SK-N-MC (cell line): ENCODE results near the gene RGS19.

ENCODE experiments used
- EZH2 ChIP-seq: fragments of 200-600 bp; sonication (generic); IDR thresholded peaks from one replicate; pipeline ENCODE4 v1.6.1; 2017; ENCODE audit warnings: antibody characterized with exemption
- POLR2AphosphoS5 ChIP-seq: IDR thresholded peaks from 2 replicates; pipeline ENCODE4 v1.6.1; 2012; ENCODE audit warnings: mild to moderate bottlenecking, low read depth, low read length, borderline replicate concordance

DNA sequence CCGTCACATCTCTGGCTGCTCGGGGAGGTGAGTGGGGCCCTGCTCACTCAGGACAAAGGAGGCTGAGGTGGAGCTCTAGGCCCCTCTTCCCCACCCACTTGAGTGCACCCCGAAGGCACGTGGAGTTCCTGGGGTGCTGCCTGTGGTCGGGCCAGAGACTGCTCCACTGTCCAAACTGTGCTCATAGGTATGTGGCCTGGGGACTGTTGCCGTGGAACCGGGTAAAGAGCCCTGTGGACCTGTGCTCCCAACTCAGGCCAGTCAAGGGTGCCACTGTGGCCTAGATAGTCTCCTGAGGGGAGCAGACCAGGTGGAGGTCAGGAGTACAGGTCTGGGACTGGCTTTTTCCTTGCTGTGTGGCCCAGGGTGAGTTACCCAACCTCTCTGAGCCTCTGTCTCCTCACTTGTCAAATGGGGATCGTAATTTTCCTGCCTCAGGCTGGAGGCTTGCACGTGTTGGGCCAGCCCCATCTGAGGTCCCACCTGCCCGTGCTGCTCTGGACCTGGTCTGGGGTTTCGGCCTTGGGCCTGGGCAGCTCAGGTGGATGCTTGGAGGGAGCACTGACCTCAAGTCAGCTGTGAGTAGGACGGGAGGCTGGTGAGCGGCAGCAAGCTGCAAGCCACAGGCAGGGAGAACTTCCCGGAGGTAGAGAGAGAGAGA, 40.5 kb upstream of the RGS19 start:
- TF ChIP-seq EZH2 (no peak), POLR2AphosphoS5 (no peak)
